ENCODE results near the gene ZSCAN5C. TPM values are rescaled to one million over a fixed set of nuclear protein-coding genes. Genes with fewer than 3 reads are reported as not detected.

The ZSCAN5C gene
- not detected in 5 replicates for total RNA-seq (2022; extraction: Qiagen RNA extraction; ENCODE audit: low read depth)

GRCh38 chr19:56201973-56202372 is at the start of gene ZSCAN5C:
TSS of gene ZSCAN5C (plus strand) at chr19:56202273. CDS start at chr19:56205914, 3,641 bp downstream.

DNA sequence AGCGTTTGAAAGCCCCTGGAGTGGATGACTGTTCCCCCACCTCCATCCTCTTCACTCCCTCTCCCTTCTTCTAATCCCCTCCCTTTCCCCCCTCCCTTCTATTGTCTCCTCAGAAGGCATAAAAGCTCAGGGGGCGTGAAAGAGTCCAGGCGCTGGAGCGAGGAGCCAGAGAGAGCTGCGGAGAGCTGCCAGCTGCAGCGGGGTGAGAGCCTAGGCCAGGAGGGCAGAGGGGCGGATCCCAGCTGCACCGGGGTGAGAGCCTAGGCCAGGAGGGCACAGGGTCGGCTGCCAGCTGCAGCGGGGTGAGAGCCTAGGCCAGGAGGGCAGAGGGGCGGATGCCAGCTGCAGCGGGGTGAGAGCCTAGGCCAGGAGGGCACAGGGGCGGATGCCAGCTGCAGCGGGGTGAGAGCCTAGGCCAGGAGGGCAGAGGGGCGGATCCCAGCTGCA is 26.2 kb upstream of the ZSCAN5C start, which contains the start of gene GALP:
Gene GALP (plus strand): TSS at position 148 of the 447 bp plus-strand sequence. CDS start 1,101 bp downstream, outside the sequence.

GRCh38 chr19:56197646-56198045 is 4.4 kb upstream of the ZSCAN5C start, which contains the start of gene ZSCAN5B:
TSS of gene ZSCAN5B (minus strand) at chr19:56197783. CDS start at chr19:56193052, 4,731 bp downstream.

Other genes starting within 250 kb of the ZSCAN5C start
- gene NLRP5, start 215.5 kb upstream of the ZSCAN5C start, total RNA-seq (2022; extraction: Qiagen RNA extraction; ENCODE audit: low read depth), result 0.03 to 0.09 TPM (median 0.05 TPM) in 4 of 5 replicates, not detected in the other
- gene ZNF787, start 81.0 kb upstream of the ZSCAN5C start, total RNA-seq (2022; extraction: Qiagen RNA extraction; ENCODE audit: low read depth), result 28.9 to 51.6 TPM (median 45.0 TPM) in 5 replicates
- 18.3 to 27.3 TPM (median 27.1 TPM) in 5 replicates for gene ZNF444, start 61.0 kb upstream of the ZSCAN5C start, total RNA-seq (2022; extraction: Qiagen RNA extraction; ENCODE audit: low read depth)
- gene GALP, start 26.3 kb upstream of the ZSCAN5C start, total RNA-seq (2022; extraction: Qiagen RNA extraction; ENCODE audit: low read depth), result not detected in 5 replicates
- gene ZSCAN5B, start 4.5 kb upstream of the ZSCAN5C start, total RNA-seq (2022; extraction: Qiagen RNA extraction; ENCODE audit: low read depth), result not detected in 5 replicates
- gene EDDM13, start 70.5 kb downstream of the ZSCAN5C start, total RNA-seq (2022; extraction: Qiagen RNA extraction; ENCODE audit: low read depth), result not detected in 5 replicates
- gene ZSCAN5A, start 112.6 kb downstream of the ZSCAN5C start, total RNA-seq (2022; extraction: Qiagen RNA extraction; ENCODE audit: low read depth), result 6.9 to 9.8 TPM (median 8.0 TPM) in 5 replicates
- gene ZNF582, start 191.3 kb downstream of the ZSCAN5C start, total RNA-seq (2022; extraction: Qiagen RNA extraction; ENCODE audit: low read depth), result 0.70 to 1.4 TPM (median 1.1 TPM) in 5 replicates
- gene ZNF583, start 202.1 kb downstream of the ZSCAN5C start, total RNA-seq (2022; extraction: Qiagen RNA extraction; ENCODE audit: low read depth), result 1.7 to 2.9 TPM (median 2.3 TPM) in 5 replicates